ENCODE data around the gene PNPLA8.
"Not testable (repeated sequence)": the region's sequence is repeated elsewhere in the genome, so short reads cannot be mapped to it uniquely, and the experiment has no call there.

The PNPLA8 gene

DNA sequence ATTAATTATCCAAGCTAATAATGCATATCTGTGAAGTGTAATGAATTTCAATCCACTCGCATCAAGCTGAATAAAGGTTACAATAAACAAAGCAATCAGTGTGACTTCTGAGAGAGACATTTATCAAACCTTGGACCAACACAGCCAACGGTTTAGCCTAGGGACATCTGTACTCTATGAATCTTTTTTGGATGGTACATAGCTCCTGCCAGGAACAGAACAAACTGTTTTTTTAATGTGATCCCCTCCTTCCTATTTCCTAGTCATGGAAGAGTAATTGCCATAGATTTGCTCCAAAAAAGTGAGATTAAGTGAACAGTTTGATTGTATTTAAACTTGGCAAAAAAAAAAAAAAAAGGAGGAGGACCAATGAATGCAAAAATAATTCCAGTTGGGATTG is 58.5 kb downstream of the PNPLA8 start:
- TF ChIP-seq, protein P1, sequence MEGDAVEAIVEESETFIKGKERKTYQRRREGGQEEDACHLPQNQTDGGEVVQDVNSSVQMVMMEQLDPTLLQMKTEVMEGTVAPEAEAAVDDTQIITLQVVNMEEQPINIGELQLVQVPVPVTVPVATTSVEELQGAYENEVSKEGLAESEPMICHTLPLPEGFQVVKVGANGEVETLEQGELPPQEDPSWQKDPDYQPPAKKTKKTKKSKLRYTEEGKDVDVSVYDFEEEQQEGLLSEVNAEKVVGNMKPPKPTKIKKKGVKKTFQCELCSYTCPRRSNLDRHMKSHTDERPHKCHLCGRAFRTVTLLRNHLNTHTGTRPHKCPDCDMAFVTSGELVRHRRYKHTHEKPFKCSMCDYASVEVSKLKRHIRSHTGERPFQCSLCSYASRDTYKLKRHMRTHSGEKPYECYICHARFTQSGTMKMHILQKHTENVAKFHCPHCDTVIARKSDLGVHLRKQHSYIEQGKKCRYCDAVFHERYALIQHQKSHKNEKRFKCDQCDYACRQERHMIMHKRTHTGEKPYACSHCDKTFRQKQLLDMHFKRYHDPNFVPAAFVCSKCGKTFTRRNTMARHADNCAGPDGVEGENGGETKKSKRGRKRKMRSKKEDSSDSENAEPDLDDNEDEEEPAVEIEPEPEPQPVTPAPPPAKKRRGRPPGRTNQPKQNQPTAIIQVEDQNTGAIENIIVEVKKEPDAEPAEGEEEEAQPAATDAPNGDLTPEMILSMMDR (IDR thresholded peaks at IDR 0.05; ENCODE audit: extremely low read depth, missing control alignments): no peak
- no peak for DNase-seq (ENCODE audit: low spot score)

DNA sequence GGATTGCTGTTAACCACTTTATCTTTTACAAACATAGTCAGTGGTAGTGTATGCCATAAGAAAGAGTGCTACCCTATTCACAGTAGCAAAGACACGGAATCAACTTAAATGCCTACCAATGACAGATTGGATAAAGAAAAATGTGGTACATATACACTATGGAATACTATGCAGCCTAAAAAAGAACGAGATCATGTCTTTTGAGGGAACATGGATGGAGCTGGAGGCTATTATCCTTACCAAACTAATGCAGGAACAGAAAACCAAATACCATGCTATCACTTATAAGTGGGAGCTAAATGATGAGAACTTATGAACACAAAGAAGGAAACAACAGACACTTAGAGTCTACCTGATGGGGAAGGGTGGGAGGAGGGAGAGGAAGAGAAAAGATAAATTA is 59.6 kb downstream of the PNPLA8 start:
- DNase-seq (ENCODE audit: low spot score): not testable (repeated sequence)

DNA sequence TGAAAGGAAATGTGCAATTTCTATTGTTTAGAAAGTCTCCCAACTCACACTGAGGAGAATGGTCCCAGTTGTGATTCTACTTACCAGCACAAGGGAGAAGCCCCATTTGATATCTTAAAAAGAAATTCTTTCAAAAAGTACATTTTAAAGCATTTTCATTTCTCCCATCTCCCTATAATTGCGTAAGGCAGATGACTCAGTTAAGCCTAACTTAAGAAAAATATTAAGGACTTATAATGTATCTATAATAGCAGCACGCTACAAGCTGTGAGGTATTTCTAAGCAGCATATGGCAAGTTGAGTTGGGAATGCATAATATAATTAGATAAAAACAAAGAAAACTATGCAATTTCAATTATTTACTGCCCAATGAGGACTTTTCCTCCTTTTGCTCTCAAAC is 61.2 kb downstream of the PNPLA8 start:
- no peak for DNase-seq (ENCODE audit: low spot score)
- TF ChIP-seq, protein P1 (IDR thresholded peaks at IDR 0.05; ENCODE audit: extremely low read depth, missing control alignments): no peak

DNA sequence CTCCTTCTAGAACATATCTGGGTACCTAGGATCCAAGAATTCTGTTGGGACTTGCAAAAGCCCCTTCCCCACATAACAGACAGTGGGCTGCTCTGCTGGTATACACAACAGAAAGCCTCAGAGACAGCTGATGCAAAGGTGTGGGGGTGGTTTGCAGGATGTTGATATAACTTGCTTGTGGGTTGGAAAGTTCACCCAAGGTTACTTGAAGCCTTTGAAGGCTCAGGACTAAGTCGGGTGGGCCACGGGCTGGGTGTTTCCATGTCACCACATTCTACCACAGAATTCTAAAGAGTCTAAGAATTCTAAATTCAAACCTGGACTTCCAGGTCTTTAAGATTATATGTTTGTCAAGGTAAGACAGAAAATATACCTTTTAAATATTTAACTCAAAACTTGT is 62.3 kb downstream of the PNPLA8 start:
- no peak for DNase-seq (ENCODE audit: low spot score)
- TF ChIP-seq, protein P1 (IDR thresholded peaks at IDR 0.05; ENCODE audit: extremely low read depth, missing control alignments): no peak

DNA sequence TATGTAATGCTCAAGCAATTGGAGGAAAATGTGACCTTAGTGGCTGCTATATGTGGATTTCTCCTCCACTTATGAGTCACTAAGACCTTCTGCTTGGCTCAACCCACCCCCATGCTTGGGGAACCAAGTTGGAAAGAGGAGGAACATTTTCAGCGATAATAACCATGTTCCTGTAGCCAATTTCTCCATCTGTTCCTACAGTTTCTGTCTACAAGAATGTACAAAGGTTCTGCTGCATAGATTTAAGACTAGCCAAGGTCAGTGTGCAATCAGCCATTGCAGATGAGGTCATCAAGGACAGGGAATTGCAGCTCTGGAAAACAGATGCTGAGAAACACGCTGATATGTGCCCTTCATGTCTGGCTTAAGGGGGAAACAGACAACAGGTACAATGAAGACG is 64.1 kb downstream of the PNPLA8 start:
- TF ChIP-seq, protein P1 (IDR thresholded peaks at IDR 0.05; ENCODE audit: extremely low read depth, missing control alignments): no peak
- no peak for DNase-seq (ENCODE audit: low spot score)

DNA sequence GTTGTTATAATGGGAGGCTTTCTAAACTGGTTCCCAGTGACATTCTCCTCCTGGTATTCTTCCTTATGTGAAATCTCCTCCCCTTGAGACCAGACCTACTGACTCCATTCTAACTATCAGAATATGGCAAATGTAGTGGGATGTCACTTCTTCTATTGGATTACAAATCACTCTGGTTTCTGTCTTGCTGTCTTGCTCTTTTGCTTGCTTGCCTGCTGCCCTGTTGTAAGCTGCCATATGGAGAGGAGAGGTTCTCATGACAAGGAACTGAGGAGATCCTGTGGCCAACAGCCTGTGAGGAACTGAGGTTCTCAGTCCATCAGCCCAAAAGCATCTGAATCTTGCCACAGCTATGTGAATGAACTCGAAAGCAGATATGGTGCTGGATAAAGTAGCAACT is 65.0 kb downstream of the PNPLA8 start:
- TF ChIP-seq, protein P1 (IDR thresholded peaks at IDR 0.05; ENCODE audit: extremely low read depth, missing control alignments): no peak
- no peak for DNase-seq (ENCODE audit: low spot score)

DNA sequence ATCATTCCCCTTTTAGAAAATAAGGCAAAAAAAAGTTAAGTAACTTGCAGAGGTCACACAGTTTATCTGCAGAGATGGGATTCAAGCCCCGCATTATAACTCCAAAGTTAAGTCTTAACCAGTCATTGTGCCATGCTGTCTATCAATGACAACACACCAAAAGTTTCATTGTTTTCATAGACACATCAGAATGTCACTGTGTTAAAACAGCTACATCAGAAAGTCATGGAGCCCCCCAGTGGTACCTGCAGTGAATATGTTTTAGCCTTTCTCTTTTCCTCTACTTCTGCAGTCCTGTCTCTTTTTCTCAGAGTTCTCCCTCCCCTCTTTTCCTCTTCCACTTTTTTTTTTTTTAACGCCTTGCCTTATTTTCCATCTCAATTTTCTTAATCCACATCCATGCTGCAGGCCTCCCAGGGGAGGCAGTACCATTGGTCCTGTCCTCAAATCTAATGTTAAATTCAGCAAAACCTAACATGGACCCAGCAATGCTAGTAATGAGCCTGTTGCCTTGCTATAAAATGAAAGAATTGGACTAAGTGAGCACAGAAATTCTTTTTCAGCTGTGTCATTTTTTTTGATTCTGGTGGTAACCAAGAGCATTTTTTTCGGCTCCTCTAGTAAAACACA is 65.9 kb downstream of the PNPLA8 start:
- peak; percentile 60 for DNase-seq (ENCODE audit: low spot score)
- TF ChIP-seq, protein P1 (IDR thresholded peaks at IDR 0.05; ENCODE audit: extremely low read depth, missing control alignments): peak; percentile 38

DNA sequence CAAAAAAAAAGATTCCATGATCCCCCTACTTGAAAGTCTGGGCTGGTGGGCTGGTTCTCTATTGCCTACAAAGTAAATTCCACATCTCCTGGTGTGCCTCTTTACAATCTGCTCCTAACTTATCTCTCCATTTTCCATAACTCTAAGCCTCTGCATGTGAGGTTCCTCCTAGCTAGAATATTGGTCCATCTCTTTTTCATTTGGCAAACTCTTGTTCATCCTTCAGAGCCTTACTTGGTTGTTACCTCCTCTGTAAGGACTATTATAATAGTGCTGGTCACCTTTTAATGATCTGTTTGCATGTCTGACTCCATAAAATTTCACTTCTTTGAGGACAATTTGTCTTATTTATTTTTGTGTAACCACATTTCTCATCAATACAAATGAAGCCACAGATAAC is 68.1 kb downstream of the PNPLA8 start:
- TF ChIP-seq, protein P1 (IDR thresholded peaks at IDR 0.05; ENCODE audit: extremely low read depth, missing control alignments): no peak
- DNase-seq (ENCODE audit: low spot score): no peak

All from GM20000 (cell line).